Activated naive CD4-positive, alpha-beta T cell treated with anti-CD3 and anti-CD28 coated beads for 36 hours (primary cell): ENCODE measurements around the gene DCAF5. TPM values are rescaled to one million over a fixed set of nuclear protein-coding genes. Genes with fewer than 3 reads are reported as not detected.
A peak's percentile ranks its signal among the peaks of the same experiment; 100 is the strongest.

ENCODE experiments used
- CTCF ChIA-PET: fragments of 350-600 bp; sonication (Branson Sonifier 250); formaldehyde crosslinking; loops from one replicate; lab custom pipeline; 2021; ENCODE audit warnings: antibody characterized with exemption; lab: Charles Lee
- DNase-seq: peaks from one replicate; pipeline ENCODE4 v3.0.0-alpha.2; 2020
- H3K27ac Mint-ChIP-seq: one replicate; pipeline ENCODE4 v1.8.0; 2021; ENCODE audit warnings: mild to moderate bottlenecking, mixed read lengths
- H3K27me3 Mint-ChIP-seq: one replicate; pipeline ENCODE4 v1.8.0; 2021; ENCODE audit warnings: low read depth, mixed read lengths
- H3K36me3 Mint-ChIP-seq: one replicate; pipeline ENCODE4 v1.8.0; 2021; ENCODE audit warnings: low read depth, mixed read lengths
- H3K4me1 Mint-ChIP-seq: one replicate; pipeline ENCODE4 v1.8.0; 2021; ENCODE audit warnings: low read depth, mixed read lengths
- H3K4me3 Mint-ChIP-seq: one replicate; pipeline ENCODE4 v1.8.0; 2021; ENCODE audit warnings: mild to moderate bottlenecking, moderate library complexity, mixed read lengths
- H3K9me3 Mint-ChIP-seq: one replicate; pipeline ENCODE4 v1.8.0; 2021; ENCODE audit warnings: mixed read lengths
- intact Hi-C: fragments of 100-400 bp; cut with micrococcal nuclease; formaldehyde crosslinking; loops from one replicate; pipeline ENCODE4 v1.15.1; 2023
- total RNA-seq, 2 experiments: library from RNA; stranded (reverse); gene quantifications; one replicate each; pipeline ENCODE4 v1.2.3, GENCODE V29; 2021

Gene DCAF5
- total RNA-seq, 2 experiments from 2014 or later: 34.5 to 35.1 TPM

GRCh38 chr14:69093631-69094421, 59.1 kb downstream of the DCAF5 start:
- DNase-seq: no peak
- CTCF ChIA-PET: interaction anchor here (0.6 to 7.2 kb wide), 5 partner anchors 14 to 1492 kb away, joined by 3 to 55 read pairs (median 3); no protein-coding TSS in a partner anchor
- peaks cover 2% of the 10 kb centered on the region for H3K36me3 Mint-ChIP-seq
- intact Hi-C loops: loop anchor here (5.0 kb wide), 1 partner anchor 117 kb away; the partner anchor contains the start of gene ACTN1
- H3K27ac Mint-ChIP-seq: peak overlapping the region; percentile 3
- no peaks in the 10 kb centered on the region for H3K27me3 Mint-ChIP-seq
- H3K4me3 Mint-ChIP-seq: no peak overlapping the region
- H3K4me1 Mint-ChIP-seq: peaks cover 16% of the 10 kb centered on the region
- H3K9me3 Mint-ChIP-seq: no peaks in the 10 kb centered on the region

- H3K4me3 Mint-ChIP-seq: no peak overlapping the region
- DNase-seq: no peak
- CTCF ChIA-PET: interaction anchor here (0.6 to 7.2 kb wide), 6 partner anchors 15 to 560 kb away, joined by 3 to 55 read pairs (median 4); no protein-coding TSS in a partner anchor
- H3K36me3 Mint-ChIP-seq: no peaks in the 10 kb centered on the region
- H3K27me3 Mint-ChIP-seq: no peaks in the 10 kb centered on the region
- H3K4me1 Mint-ChIP-seq: peaks cover 13% of the 10 kb centered on the region
- no peak overlapping the region for H3K27ac Mint-ChIP-seq
- intact Hi-C loops: loop anchor here (5.0 kb wide), 1 partner anchor 116 kb away; the partner anchor contains the start of gene ACTN1
- H3K9me3 Mint-ChIP-seq: no peaks in the 10 kb centered on the region
Measured at GRCh38 chr14:69092840-69093422, 60.0 kb downstream of the DCAF5 start.

GRCh38 chr14:69091695-69092094, 61.2 kb downstream of the DCAF5 start:
- intact Hi-C loops: loop anchor here (5.0 kb wide), 1 partner anchor 114 kb away; the partner anchor contains the start of gene ACTN1
- no peaks in the 10 kb centered on the region for H3K36me3 Mint-ChIP-seq
- peaks cover 7% of the 10 kb centered on the region for H3K4me1 Mint-ChIP-seq
- H3K27ac Mint-ChIP-seq: no peak overlapping the region
- no peaks in the 10 kb centered on the region for H3K27me3 Mint-ChIP-seq
- no peaks in the 10 kb centered on the region for H3K9me3 Mint-ChIP-seq
- DNase-seq: no peak
- no peak overlapping the region for H3K4me3 Mint-ChIP-seq
- CTCF ChIA-PET: interaction anchor here (0.6 to 7.2 kb wide), 3 partner anchors 35 to 180 kb away, joined by 3 to 55 read pairs (median 4); no protein-coding TSS in a partner anchor

GRCh38 chr14:69091006-69091405, 61.9 kb downstream of the DCAF5 start:
- DNase-seq: no peak
- intact Hi-C loops: loop anchor here (5.0 kb wide), 1 partner anchor 114 kb away; the partner anchor contains the start of gene ACTN1
- Mint-ChIP-seq H3K27ac (no peak overlapping the region), H3K4me1 (peaks cover 6% of the 10 kb centered on the region), H3K36me3 (no peaks in the 10 kb centered on the region), H3K4me3 (no peak overlapping the region), H3K27me3 (no peaks in the 10 kb centered on the region), H3K9me3 (no peaks in the 10 kb centered on the region)
- CTCF ChIA-PET: interaction anchor here (0.8 to 7.2 kb wide), 13 partner anchors 13 to 192 kb away, joined by 3 to 55 read pairs (median 3); no protein-coding TSS in a partner anchor

DNA sequence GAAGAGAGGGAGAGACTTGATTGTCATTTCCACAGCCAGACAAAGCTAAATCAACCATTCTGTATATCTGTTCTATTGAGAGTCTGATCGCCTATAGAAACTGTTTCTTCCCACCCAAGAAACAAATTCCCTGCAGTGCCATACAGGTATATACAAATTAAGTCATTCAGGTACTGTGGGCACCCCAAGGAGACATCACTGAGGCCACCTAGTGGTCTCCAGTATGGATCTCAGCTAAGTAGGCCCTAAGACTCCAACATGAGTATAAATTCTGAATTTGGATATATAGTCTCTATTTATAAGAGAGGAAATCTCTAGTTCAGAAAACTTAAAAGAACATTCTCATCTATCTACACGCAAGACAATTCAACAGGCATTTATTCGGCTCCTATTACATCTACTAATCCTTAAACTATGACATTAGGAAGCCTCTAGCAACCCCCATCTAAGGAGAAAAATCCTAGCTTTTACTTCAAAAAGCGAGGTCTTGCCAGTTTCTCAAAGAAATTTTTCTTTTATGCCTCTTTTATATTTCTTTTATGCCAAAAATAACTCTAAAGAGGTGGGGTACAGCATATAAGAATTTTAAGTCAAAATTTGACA, 62.6 kb downstream of the DCAF5 start:
- CTCF ChIA-PET: interaction anchor here (0.7 to 7.2 kb wide), 16 partner anchors 9 to 191 kb away, joined by 3 to 55 read pairs (median 4); no protein-coding TSS in a partner anchor
- intact Hi-C loops: loop anchor here (1.0 to 5.0 kb wide), 2 partner anchors 113 to 179 kb away; partner anchors contain the start of gene ACTN1
- Mint-ChIP-seq H3K9me3 (no peaks in the 10 kb centered on the region), H3K4me3 (no peak overlapping the region), H3K36me3 (no peaks in the 10 kb centered on the region), H3K27me3 (no peaks in the 10 kb centered on the region), H3K4me1 (peaks cover 6% of the 10 kb centered on the region), H3K27ac (no peak overlapping the region)
- peak; percentile 54 for DNase-seq

DNA sequence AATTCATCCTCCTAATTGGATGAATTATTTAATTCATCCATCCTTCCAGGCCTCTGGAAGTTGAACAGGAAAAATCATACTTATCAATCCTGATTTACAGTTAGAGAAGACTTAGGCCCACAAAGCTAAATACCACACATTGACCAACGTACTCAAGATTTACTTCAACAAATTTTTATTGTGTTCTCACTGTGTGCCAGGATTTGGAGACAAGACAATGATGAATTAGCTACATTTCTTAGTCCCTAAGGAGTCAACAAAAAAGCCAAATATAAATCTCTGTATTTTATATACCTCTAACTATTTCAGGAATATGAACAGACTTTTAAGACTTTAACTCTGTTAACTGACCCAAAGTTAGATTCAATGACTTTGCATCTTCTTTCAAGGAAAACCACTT, 63.9 kb downstream of the DCAF5 start:
- CTCF ChIA-PET: interaction anchor here (1.1 to 7.2 kb wide), 4 partner anchors 13 to 226 kb away, joined by 3 to 55 read pairs (median 5); no protein-coding TSS in a partner anchor

GRCh38 chr14:69088586-69088985, 64.3 kb downstream of the DCAF5 start:
- CTCF ChIA-PET: interaction anchor here (1.1 to 7.2 kb wide), 3 partner anchors 21 to 226 kb away, joined by 3 to 55 read pairs (median 5); no protein-coding TSS in a partner anchor
- DNase-seq: no peak
- no peaks in the 10 kb centered on the region for H3K27me3 Mint-ChIP-seq
- peaks cover 6% of the 10 kb centered on the region for H3K4me1 Mint-ChIP-seq
- no peak overlapping the region for H3K27ac Mint-ChIP-seq
- intact Hi-C loops: no loop called here
- no peak overlapping the region for H3K4me3 Mint-ChIP-seq
- H3K9me3 Mint-ChIP-seq: no peaks in the 10 kb centered on the region
- H3K36me3 Mint-ChIP-seq: peaks cover 4% of the 10 kb centered on the region

More for the DNA sequence above, 63.9 kb downstream of the DCAF5 start:
- Mint-ChIP-seq H3K27ac (no peak overlapping the region), H3K4me1 (peaks cover 6% of the 10 kb centered on the region), H3K4me3 (no peak overlapping the region), H3K27me3 (no peaks in the 10 kb centered on the region), H3K36me3 (peaks cover 2% of the 10 kb centered on the region), H3K9me3 (no peaks in the 10 kb centered on the region)
- no peak for DNase-seq
- intact Hi-C loops: no loop called here

- intact Hi-C loops: no loop called here
- Mint-ChIP-seq H3K27me3 (no peaks in the 10 kb centered on the region), H3K4me3 (no peak overlapping the region), H3K9me3 (no peaks in the 10 kb centered on the region), H3K4me1 (peaks cover under 1% of the 10 kb centered on the region), H3K27ac (no peak overlapping the region), H3K36me3 (peaks cover 5% of the 10 kb centered on the region)
- no peak for DNase-seq
- CTCF ChIA-PET: no interaction called here
Measured at GRCh38 chr14:69087061-69087461, 65.9 kb downstream of the DCAF5 start.

DNA sequence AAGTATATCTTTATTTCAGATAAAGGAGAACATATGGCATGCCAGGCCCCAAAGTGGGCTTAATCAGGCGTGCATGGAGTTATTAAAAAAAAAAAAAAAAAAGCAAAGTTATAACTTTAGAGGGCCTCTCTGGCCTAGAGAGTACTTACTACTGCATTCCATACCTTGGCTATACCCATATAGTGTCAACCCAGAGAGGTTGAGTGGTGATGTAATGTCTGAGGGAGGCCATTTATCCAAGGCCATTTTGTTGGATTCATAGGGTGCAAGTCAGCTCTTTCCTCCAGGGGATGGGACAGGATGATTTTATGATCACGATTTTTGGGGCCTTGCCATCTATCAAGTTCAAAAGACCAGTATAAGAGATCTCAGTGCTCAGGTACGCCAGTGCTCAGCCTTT, 66.4 kb downstream of the DCAF5 start:
- Mint-ChIP-seq H3K4me1 (peaks cover 6% of the 10 kb centered on the region), H3K27ac (no peak overlapping the region), H3K9me3 (no peaks in the 10 kb centered on the region), H3K27me3 (no peaks in the 10 kb centered on the region), H3K4me3 (no peak overlapping the region), H3K36me3 (peaks cover 6% of the 10 kb centered on the region)
- intact Hi-C loops: no loop called here
- CTCF ChIA-PET: no interaction called here
- no peak for DNase-seq

DNA sequence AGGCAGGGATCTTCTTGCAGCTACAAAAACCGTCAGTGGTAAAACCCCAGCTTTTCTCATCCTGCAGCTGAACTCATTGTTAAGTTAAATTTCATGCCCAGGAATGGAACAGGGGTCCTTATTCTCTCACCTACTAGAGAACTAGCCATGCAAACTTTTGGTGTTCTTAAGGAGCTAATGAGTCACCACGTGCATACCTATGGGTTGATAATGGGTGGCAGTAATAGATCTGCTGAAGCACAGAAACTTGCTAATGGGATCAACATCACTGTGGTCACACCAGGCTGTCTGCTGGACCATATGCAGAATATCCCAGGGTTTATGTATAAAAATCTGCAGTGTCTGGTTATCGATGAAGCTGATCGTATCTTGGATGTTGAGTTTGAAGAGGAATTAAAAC, 68.9 kb downstream of the DCAF5 start:
- CTCF ChIA-PET: interaction anchor here (0.6 to 1.4 kb wide), 3 partner anchors 138 to 173 kb away, joined by 3 to 7 read pairs (median 4); no protein-coding TSS in a partner anchor
- H3K4me3 Mint-ChIP-seq: no peak overlapping the region
- no peak for DNase-seq
- peaks cover 18% of the 10 kb centered on the region for H3K4me1 Mint-ChIP-seq
- H3K27ac Mint-ChIP-seq: no peak overlapping the region
- no peaks in the 10 kb centered on the region for H3K9me3 Mint-ChIP-seq
- H3K36me3 Mint-ChIP-seq: peaks cover 13% of the 10 kb centered on the region
- intact Hi-C loops: no loop called here
- H3K27me3 Mint-ChIP-seq: no peaks in the 10 kb centered on the region

GRCh38 chr14:69083181-69083580, 69.7 kb downstream of the DCAF5 start:
- no peak overlapping the region for H3K4me3 Mint-ChIP-seq
- intact Hi-C loops: no loop called here
- peaks cover 13% of the 10 kb centered on the region for H3K36me3 Mint-ChIP-seq
- H3K27ac Mint-ChIP-seq: no peak overlapping the region
- H3K4me1 Mint-ChIP-seq: peaks cover 20% of the 10 kb centered on the region
- no peaks in the 10 kb centered on the region for H3K9me3 Mint-ChIP-seq
- no peaks in the 10 kb centered on the region for H3K27me3 Mint-ChIP-seq
- CTCF ChIA-PET: interaction anchor here (1.0 to 1.4 kb wide), 2 partner anchors 170 to 172 kb away, joined by 3 to 4 read pairs; no protein-coding TSS in a partner anchor
- DNase-seq: no peak

DNA sequence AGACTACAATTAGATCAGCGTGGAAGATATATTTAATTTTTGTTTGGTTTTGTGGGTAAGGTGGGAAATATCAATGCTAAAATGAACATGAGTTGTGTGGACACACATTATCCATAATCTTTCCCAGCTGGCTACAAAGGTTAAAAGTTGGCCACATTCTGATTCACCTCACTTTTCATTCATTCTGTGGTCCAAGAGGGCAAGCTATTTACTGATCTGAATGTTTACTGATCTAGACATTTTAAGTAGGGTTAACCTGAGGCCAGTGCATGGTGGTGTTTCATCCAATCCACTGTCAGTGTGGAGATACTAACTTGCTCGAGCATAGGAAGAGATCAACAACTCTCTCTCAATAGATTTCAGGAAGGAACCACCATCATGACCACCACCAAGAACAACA, 71.6 kb downstream of the DCAF5 start:
- H3K27me3 Mint-ChIP-seq: no peaks in the 10 kb centered on the region
- H3K4me1 Mint-ChIP-seq: peaks cover 20% of the 10 kb centered on the region
- intact Hi-C loops: no loop called here
- H3K4me3 Mint-ChIP-seq: no peak overlapping the region
- no peak for DNase-seq
- H3K36me3 Mint-ChIP-seq: peaks cover 18% of the 10 kb centered on the region
- CTCF ChIA-PET: no interaction called here
- H3K9me3 Mint-ChIP-seq: no peaks in the 10 kb centered on the region
- H3K27ac Mint-ChIP-seq: no peak overlapping the region
